Urinary bladder (tissue), 4 donors: ENCODE measurements around the gene ATRN. TPM values are rescaled to one million over a fixed set of nuclear protein-coding genes. Genes with fewer than 3 reads are reported as not detected.

Experiments
- DNase-seq: peaks from one replicate; pipeline ENCODE4 v3.0.0-alpha.2; 2015; ENCODE audit errors: extremely low spot score
- H3K27ac ChIP-seq: one replicate; pipeline ENCODE4 v1.5.1; 2013; ENCODE audit warnings: low read depth, mild to moderate bottlenecking, moderate library complexity
- H3K36me3 ChIP-seq: one replicate; pipeline ENCODE4 v1.6.1; 2013; ENCODE audit warnings: mild to moderate bottlenecking, moderate library complexity; ENCODE audit not compliant: insufficient read depth
- H3K4me1 ChIP-seq: one replicate; pipeline ENCODE4 v1.6.1; 2013; ENCODE audit warnings: mild to moderate bottlenecking, moderate library complexity; ENCODE audit not compliant: insufficient read depth
- H3K4me3 ChIP-seq: one replicate; pipeline ENCODE4 v1.5.1; 2013; ENCODE audit warnings: low read depth, low read length
- WGBS: extraction: QIAGEN DNeasy Blood & Tissue Kit; methylation state at CpG from one replicate; pipeline ENCODE4 v1.1.7; 2013; 5-methylcytosine and 5-hydroxymethylcytosine counted together
- polyA plus RNA-seq: library from polyadenylated mRNA; stranded (reverse); fragments of 200-250 nt; gene quantifications from one replicate; pipeline ENCODE4 v1.2.3, GENCODE V29; 2013
- total RNA-seq: library from RNA; depleted of rRNA; stranded (reverse); fragments of >200 nt; gene quantifications from one replicate; pipeline ENCODE4 v1.2.3, GENCODE V29; 2014
- donor health status: healthy with polysubstance abuse.
- donor health status: healthy.

The ATRN gene
- total and polyA plus RNA-seq, 2 donors = 15.2 to 37.6 TPM

DNA sequence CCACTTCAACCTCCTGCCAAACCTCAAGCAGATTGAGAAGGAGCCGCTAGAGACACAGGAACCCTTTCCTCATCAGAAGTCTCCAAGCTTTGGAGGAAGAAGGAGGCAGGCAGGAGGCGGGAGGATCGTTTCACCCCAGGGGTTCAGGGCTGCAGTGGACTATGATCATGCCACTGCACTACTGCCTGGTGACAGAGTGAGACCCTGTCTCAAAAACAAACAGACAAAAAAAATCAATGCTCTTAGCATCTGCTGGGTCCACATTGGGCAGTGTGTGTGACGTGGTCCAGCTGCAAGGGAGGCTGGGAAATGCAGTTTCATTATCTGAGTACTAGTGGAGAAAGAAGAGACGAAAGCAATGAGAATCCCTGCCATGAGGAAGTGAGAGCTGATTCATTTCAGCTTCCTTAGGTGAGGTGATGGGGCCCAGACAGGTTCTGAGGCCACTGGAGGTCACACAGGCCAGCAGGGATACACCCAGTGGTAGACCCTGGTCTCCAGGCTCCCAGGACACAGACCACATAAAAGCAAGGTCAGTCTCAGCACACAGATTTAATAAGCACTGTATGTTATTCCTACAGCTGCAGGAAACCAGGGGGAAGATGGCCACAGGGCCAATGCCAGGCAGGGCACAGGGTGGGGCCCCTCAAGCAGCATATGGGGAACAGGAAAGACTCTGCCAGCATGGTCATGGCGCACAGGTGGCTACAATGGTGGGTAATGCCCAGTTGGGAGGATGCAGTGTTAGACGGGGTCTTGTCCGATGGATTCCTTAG, 188.1 kb downstream of the ATRN start:
- 68% methylated on average over 8 of the region's 8 CpGs for WGBS
- no peaks in the 10 kb centered on the region for H3K36me3 ChIP-seq
- H3K27ac ChIP-seq = no peak overlapping the region
- DNase-seq = no peak
- no peaks in the 10 kb centered on the region for H3K4me1 ChIP-seq
- H3K4me3 ChIP-seq = no peak overlapping the region

DNA sequence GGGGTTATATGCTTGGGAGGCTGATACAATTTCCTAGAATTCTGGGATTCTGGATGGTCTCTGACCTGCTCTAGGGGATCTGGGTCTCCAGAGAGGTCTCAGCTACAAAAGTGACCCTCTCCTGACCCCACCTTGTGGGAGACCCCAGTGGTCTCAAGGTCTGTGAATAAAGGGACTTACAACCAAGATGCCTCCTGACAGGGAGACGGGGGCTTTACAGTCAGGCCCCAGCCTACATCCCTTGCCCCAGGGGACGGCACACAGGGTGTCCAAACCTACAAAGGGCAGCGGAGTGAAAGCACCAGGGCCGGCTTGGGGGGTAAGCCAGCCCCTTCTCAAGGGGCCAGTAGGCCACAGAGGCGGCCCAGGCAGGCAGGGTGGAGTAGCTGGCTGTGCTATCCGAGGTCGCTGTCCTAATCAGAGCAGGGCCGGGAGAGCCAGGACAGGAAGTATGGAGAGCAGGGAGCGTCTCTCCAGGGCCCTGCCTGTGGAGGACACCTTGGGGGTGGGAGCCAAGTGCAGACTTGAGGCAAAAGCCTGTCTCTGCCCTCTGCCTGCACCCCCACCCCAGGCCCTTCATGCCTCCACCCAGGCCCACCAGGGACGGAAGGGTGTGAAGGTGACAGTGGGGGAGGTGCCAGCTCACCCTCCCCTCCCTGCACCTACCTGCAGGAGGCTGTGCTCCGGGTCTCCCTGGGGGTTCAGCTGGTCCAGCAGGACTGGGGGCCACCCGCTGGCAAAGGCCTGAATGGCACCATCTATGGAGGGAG, 188.9 kb downstream of the ATRN start:
- 76% methylated on average over 12 of the region's 12 CpGs for WGBS
- Histone ChIP-seq H3K27ac (no peak overlapping the region), H3K4me3 (no peak overlapping the region), H3K36me3 (no peaks in the 10 kb centered on the region), H3K4me1 (no peaks in the 10 kb centered on the region)
- DNase-seq = no peak

GRCh38 chr20:3660262-3661059, 189.6 kb downstream of the ATRN start:
- Histone ChIP-seq H3K4me1 (no peaks in the 10 kb centered on the region), H3K27ac (no peak overlapping the region), H3K36me3 (no peaks in the 10 kb centered on the region), H3K4me3 (peak overlapping the region; percentile 5)
- WGBS = 3% methylated on average over 75 of the region's 75 CpGs
- DNase-seq = no peak

DNA sequence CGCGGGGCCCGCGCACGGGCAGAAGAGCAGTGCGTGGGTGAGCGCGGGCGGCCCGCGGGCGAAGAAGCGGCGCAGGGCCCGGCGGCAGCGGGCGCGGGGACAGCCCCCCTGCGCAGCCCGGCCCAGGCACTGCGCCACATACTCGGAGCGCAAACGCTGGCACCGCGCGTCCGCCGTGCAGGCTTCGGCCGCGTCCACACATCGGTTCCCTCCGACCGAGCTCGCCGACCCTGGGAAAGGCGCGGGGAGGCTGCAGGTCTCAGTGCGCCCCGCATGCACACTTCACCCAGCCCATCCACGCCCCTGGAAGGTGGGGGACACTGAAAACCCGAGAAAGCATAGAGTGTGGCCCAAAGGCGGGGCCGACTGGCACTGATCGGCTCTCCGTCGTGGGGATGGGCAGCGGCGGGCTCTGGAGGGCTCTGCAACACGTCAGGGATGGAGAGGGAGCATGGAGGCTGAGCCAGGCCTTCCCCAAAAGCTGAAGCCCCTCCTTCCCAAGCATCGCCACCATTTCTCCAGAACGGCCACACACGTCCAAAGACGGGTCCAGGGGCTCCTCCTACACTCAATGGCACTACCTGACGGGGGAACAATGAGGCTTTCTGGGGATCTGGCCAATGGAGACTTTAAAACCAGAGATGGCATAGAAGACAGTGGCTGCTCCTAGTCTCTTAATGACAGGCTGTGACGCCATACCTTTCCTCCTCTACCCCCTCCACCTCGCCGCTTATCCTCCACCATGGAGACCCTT, 190.4 kb downstream of the ATRN start:
- H3K36me3 ChIP-seq = no peaks in the 10 kb centered on the region
- peak overlapping the region; percentile 5 for H3K4me3 ChIP-seq
- no peak overlapping the region for H3K27ac ChIP-seq
- WGBS = 12% methylated on average over 60 of the region's 60 CpGs
- H3K4me1 ChIP-seq = no peaks in the 10 kb centered on the region
- no peak for DNase-seq

DNA sequence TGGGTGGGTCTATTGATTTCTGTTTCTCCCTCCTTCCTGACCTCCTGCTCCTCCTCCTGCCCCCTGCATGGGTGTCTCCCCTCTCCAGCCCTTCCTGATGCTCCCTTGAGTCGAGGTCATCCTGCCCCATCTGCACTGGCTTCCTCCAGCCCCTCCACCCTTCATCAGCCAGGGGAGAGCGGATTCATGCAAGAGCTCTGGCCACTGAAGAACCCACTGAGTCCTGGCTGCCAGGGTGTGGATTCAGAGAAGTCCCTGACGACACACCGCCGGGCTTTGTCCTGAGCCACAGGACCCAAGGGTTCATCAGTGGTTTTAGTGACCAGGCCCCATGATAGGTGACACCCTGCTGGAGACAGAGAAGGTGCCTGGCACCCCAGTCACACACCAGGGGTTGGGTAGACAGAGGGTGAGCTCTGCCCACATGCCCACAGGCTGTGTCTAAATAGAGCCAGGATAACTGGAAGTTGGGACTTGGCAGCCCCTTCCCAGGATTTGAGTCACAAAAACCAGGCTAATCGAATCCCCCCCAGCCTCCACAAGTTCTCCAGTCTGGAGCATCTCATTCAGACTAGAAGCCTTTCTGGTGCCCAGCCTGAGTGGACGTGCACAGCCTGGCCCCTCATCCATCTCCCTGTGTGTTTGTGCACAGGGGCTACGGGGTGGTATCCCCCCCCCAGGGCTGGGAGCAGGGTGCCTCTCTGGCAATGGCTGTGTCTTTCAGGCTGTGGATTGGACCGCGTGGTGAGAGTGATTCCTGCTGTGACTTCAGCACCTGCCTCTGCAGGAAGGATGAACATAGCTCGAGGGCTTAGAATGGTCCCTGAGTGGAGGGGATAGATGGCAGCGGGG, 191.2 kb downstream of the ATRN start:
- H3K36me3 ChIP-seq = no peaks in the 10 kb centered on the region
- H3K4me1 ChIP-seq = no peaks in the 10 kb centered on the region
- H3K4me3 ChIP-seq = no peak overlapping the region
- no peak for DNase-seq
- no peak overlapping the region for H3K27ac ChIP-seq
- WGBS = 74% methylated on average over 12 of the region's 12 CpGs

GRCh38 chr20:3663031-3663701, 192.3 kb downstream of the ATRN start, which contains the start of gene GFRA4:
Gene GFRA4, minus strand, starts transcription at chr20:3663399. Its CDS starts 0 bp downstream, at chr20:3663399.
- no peaks in the 10 kb centered on the region for H3K4me1 ChIP-seq
- 70% methylated on average over 19 of the region's 19 CpGs for WGBS
- no peak for DNase-seq
- H3K27ac ChIP-seq = no peak within 1 kb of the TSS
- H3K4me3 ChIP-seq = no peak within 1 kb of the TSS
- no peaks in the 10 kb centered on the region for H3K36me3 ChIP-seq

DNA sequence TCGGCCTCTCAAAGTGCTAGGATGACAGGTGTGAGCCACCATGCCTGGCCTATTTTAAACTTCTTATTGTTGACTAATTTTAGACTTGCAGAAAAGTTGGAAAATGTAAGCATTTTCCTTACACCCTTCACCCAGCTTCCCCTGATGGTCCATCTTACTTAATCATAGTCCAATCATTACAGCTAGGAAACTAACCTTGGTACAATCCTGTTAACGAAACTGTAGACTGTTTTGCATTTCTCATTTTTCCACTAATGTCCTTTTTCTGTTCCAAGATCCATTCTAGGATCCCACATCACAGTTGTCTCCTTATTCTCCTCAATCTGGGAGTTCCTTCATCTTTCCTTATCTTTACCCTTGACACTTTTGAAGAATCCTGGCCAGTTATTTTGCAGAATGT, 193.0 kb downstream of the ATRN start:
- Histone ChIP-seq H3K4me1 (no peaks in the 10 kb centered on the region), H3K36me3 (no peaks in the 10 kb centered on the region), H3K4me3 (no peak overlapping the region), H3K27ac (no peak overlapping the region)
- DNase-seq = no peak
- 91% methylated on average over 2 of the region's 2 CpGs for WGBS

DNA sequence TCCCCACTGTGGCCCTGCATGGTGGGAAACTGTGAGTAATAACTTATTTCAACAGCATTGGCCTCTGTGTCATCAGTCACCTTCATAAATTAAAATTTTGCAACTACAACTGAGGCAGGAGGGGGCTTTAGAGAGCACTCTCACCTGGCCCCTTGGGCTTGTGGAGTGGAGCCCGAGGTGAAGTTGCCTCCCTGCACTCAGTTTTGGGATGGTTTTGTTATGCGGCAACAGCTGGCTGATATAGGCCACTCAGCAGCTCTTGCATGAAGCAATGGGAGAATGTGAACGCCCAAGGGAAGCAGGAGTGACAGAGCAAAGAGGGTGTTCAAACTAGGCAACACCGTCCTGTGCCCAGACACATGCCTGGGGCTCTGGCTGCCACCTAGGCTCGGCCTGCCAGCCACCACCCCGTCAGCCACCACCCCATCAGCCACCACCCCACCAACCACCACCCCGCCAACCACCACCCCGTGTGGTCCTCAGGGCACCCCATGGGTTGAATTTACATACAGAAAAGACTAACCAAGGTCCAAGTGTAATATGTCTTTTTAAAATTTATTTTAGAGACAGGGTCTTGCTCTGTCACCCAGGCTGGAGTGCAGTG, 196.7 kb downstream of the ATRN start:
- Histone ChIP-seq H3K36me3 (no peaks in the 10 kb centered on the region), H3K4me1 (no peaks in the 10 kb centered on the region), H3K4me3 (no peak overlapping the region), H3K27ac (no peak overlapping the region)
- no peak for DNase-seq
- 91% methylated on average over 8 of the region's 8 CpGs for WGBS

GRCh38 chr20:3669710-3670367, 199.0 kb downstream of the ATRN start:
- DNase-seq = no peak
- no peaks in the 10 kb centered on the region for H3K36me3 ChIP-seq
- H3K4me1 ChIP-seq = no peaks in the 10 kb centered on the region
- WGBS = 82% methylated on average over 13 of the region's 13 CpGs
- H3K27ac ChIP-seq = no peak overlapping the region
- H3K4me3 ChIP-seq = no peak overlapping the region

DNA sequence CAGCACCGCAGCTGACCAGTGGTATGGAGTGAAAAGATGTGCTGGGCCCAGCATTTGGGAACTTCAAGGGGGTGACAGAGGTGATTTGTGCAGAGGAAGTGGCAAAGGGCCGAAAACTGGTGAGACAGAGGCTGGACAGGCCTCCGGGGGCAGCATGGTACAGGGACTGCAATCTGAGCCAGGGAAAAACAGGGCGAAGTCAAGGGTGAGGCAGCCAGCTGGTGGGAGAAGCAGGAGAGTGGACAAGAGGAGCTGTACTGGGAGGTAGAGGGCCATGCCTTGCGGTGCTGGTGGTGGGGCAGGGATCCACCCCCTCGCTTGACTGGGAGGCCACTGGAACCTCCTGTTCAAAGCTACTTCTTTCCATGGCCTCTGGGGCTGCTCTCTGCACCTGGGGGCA, 199.7 kb downstream of the ATRN start:
- Histone ChIP-seq H3K27ac (no peak overlapping the region), H3K36me3 (no peaks in the 10 kb centered on the region), H3K4me1 (no peaks in the 10 kb centered on the region), H3K4me3 (no peak overlapping the region)
- 53% methylated on average over 6 of the region's 6 CpGs for WGBS
- DNase-seq = no peak

GRCh38 chr20:3670945-3671344, 200.1 kb downstream of the ATRN start:
- DNase-seq = no peak

More at GRCh38 chr20:3670945-3671344, 200.1 kb downstream of the ATRN start:
- H3K27ac ChIP-seq = no peak overlapping the region
- 84% methylated on average over 10 of the region's 10 CpGs for whole genome bisulfite sequencing
- no peaks in the 10 kb centered on the region for H3K36me3 ChIP-seq
- no peak overlapping the region for H3K4me3 ChIP-seq
- H3K4me1 ChIP-seq = no peaks in the 10 kb centered on the region
